ENCODE data around the gene BPIFB4.

DNA sequence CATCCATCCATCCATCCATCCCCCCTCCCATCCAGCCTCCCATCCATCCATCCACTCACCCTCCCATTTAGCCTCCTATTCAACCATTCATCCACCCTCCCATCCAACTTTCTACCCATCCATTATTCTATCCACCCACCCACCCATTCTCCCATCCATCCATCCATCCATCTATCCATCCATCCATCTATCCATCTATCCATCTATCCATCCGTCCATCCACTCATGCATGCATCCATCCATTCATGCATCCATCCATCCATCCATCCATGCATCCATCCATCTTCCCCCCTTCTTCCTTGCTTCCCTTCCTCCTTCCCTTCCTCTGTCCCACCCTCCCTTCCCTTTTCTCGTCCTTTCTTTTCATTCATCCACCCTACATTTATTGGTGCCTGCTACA is 4.8 kb upstream of the BPIFB4 start:
- TF ChIP-seq CEBPB (tag; IDR thresholded peaks at IDR 0.05): no peak
- TF ChIP-seq CC2D1A (IDR thresholded peaks at IDR 0.05): no peak
- no peak for TF ChIP-seq EHMT2 (IDR thresholded peaks at IDR 0.05)
- TF ChIP-seq POLR2A (conservative IDR thresholded peaks at IDR 0.05): no peak
- TF ChIP-seq MAFK (IDR thresholded peaks at IDR 0.05; ENCODE audit: low read length): no peak
- no peak for TF ChIP-seq TEAD4 (IDR thresholded peaks at IDR 0.05; ENCODE audit: low read length)
- TF ChIP-seq TEAD4 (CRISPR knock-in tag; IDR thresholded peaks at IDR 0.05; ENCODE audit: borderline replicate concordance): no peak
- TF ChIP-seq RAD21 (CRISPR knock-in tag; conservative IDR thresholded peaks at IDR 0.05 in 1 of 2, IDR thresholded peaks at IDR 0.05 in 1 of 2): no peak
- TF ChIP-seq HDAC3 (IDR thresholded peaks at IDR 0.05; ENCODE audit: borderline replicate concordance, partially characterized antibody): no peak
- TF ChIP-seq ETV6 (IDR thresholded peaks at IDR 0.05; ENCODE audit: borderline replicate concordance in 1 of 2, low read depth in 2 of 2, low read length in 1 of 2): no peak
- TF ChIP-seq ETV6 (CRISPR knock-in tag; IDR thresholded peaks at IDR 0.05; ENCODE audit: borderline replicate concordance): no peak
- TF ChIP-seq, protein P1, sequence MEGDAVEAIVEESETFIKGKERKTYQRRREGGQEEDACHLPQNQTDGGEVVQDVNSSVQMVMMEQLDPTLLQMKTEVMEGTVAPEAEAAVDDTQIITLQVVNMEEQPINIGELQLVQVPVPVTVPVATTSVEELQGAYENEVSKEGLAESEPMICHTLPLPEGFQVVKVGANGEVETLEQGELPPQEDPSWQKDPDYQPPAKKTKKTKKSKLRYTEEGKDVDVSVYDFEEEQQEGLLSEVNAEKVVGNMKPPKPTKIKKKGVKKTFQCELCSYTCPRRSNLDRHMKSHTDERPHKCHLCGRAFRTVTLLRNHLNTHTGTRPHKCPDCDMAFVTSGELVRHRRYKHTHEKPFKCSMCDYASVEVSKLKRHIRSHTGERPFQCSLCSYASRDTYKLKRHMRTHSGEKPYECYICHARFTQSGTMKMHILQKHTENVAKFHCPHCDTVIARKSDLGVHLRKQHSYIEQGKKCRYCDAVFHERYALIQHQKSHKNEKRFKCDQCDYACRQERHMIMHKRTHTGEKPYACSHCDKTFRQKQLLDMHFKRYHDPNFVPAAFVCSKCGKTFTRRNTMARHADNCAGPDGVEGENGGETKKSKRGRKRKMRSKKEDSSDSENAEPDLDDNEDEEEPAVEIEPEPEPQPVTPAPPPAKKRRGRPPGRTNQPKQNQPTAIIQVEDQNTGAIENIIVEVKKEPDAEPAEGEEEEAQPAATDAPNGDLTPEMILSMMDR (IDR thresholded peaks at IDR 0.05 in 2 of 3, conservative IDR thresholded peaks at IDR 0.05 in 1 of 3; ENCODE audit: insufficient read depth in 2 of 3, low read depth in 1 of 3, low read length in 3 of 3): no peak
- no peak for TF ChIP-seq MTF1 (CRISPR knock-in tag; IDR thresholded peaks at IDR 0.05; ENCODE audit: borderline replicate concordance)
- no peak for TF ChIP-seq POLR2AphosphoS5 (IDR thresholded peaks at IDR 0.05; ENCODE audit: control insufficient read depth, insufficient read depth, low read depth, low read length)
- TF ChIP-seq, protein P2, sequence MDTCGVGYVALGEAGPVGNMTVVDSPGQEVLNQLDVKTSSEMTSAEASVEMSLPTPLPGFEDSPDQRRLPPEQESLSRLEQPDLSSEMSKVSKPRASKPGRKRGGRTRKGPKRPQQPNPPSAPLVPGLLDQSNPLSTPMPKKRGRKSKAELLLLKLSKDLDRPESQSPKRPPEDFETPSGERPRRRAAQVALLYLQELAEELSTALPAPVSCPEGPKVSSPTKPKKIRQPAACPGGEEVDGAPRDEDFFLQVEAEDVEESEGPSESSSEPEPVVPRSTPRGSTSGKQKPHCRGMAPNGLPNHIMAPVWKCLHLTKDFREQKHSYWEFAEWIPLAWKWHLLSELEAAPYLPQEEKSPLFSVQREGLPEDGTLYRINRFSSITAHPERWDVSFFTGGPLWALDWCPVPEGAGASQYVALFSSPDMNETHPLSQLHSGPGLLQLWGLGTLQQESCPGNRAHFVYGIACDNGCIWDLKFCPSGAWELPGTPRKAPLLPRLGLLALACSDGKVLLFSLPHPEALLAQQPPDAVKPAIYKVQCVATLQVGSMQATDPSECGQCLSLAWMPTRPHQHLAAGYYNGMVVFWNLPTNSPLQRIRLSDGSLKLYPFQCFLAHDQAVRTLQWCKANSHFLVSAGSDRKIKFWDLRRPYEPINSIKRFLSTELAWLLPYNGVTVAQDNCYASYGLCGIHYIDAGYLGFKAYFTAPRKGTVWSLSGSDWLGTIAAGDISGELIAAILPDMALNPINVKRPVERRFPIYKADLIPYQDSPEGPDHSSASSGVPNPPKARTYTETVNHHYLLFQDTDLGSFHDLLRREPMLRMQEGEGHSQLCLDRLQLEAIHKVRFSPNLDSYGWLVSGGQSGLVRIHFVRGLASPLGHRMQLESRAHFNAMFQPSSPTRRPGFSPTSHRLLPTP (IDR thresholded peaks at IDR 0.05; ENCODE audit: borderline replicate concordance, extremely low read depth, insufficient read length): no peak
- TF ChIP-seq HNRNPK (IDR thresholded peaks at IDR 0.05; ENCODE audit: low read depth, low read length, poor library complexity, severe bottlenecking): no peak

Data from K562 (cell line).